ENCODE measurements around the gene ESRP2.

DNA sequence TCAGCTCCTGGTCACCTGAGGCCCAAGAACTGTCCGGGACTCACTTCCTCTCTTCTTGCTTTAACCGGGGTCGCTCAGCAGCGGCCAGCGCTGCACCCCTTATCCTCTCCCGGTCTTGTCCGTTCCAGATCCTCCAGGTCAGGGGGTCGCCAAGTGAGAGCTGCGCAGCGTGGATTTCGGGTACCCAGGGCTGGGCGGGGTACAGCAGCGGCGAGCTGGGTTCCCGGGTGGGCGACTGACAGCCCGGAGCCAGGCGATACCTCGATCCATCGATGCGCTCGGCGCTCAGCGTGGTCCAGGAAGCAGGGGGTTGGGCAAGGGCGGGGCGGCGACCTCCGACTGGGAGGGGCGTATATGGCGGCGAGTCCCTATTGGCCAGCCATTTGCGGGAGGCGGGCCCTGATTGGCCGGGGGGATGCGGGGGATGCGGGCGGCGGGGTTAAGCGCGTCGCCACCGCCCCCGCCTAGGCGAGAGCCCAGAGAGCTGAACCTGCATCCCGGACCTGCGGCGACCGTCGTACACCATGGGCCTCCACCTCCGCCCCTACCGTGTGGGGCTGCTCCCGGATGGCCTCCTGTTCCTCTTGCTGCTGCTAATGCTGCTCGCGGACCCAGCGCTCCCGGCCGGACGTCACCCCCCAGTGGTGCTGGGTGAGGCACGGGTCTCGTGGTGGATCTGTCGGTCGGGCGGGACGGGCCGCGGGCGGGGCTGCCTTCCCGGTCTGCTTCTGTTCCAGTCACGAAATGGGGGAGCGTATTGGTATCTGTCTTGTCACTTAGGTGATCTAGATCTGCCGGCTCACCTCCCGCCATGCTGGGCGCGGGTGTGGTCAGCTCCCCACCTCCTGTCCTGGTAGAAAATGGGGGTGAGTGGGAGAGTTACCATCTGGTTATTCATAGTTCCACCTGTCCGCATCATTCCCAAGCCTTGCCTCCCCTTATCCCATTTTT lies 9.3 kb upstream of the ESRP2 start, which contains the start of gene PLA2G15:
- TF ChIP-seq, protein P1, sequence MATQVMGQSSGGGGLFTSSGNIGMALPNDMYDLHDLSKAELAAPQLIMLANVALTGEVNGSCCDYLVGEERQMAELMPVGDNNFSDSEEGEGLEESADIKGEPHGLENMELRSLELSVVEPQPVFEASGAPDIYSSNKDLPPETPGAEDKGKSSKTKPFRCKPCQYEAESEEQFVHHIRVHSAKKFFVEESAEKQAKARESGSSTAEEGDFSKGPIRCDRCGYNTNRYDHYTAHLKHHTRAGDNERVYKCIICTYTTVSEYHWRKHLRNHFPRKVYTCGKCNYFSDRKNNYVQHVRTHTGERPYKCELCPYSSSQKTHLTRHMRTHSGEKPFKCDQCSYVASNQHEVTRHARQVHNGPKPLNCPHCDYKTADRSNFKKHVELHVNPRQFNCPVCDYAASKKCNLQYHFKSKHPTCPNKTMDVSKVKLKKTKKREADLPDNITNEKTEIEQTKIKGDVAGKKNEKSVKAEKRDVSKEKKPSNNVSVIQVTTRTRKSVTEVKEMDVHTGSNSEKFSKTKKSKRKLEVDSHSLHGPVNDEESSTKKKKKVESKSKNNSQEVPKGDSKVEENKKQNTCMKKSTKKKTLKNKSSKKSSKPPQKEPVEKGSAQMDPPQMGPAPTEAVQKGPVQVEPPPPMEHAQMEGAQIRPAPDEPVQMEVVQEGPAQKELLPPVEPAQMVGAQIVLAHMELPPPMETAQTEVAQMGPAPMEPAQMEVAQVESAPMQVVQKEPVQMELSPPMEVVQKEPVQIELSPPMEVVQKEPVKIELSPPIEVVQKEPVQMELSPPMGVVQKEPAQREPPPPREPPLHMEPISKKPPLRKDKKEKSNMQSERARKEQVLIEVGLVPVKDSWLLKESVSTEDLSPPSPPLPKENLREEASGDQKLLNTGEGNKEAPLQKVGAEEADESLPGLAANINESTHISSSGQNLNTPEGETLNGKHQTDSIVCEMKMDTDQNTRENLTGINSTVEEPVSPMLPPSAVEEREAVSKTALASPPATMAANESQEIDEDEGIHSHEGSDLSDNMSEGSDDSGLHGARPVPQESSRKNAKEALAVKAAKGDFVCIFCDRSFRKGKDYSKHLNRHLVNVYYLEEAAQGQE (IDR thresholded peaks at IDR 0.05; ENCODE audit: insufficient replicate concordance, low read depth): no peak
- peak; percentile 36; the same call in 1 of the 2 replicates for TF ChIP-seq SPI1 (IDR thresholded peaks at IDR 0.05; ENCODE audit: borderline replicate concordance, low read depth)
- TF ChIP-seq CTCF (IDR thresholded peaks at IDR 0.05; ENCODE audit: insufficient read depth, low read length): no peak
- TF ChIP-seq GABPA (IDR thresholded peaks at IDR 0.05; ENCODE audit: low read depth): no peak
- peak; percentile 30; the same call in 1 of the 2 replicates for TF ChIP-seq POLR2AphosphoS5 (IDR thresholded peaks at IDR 0.05; ENCODE audit: low read depth)
